Thymus (tissue), 11 donors: ENCODE results near the gene NUDT13. TPM values are rescaled to one million over a fixed set of nuclear protein-coding genes. Genes with fewer than 3 reads are reported as not detected.
"Not testable (repeated sequence)": the region's sequence is repeated elsewhere in the genome, so short reads cannot be mapped to it uniquely, and the experiment has no call there.

ENCODE experiments used
- DNase-seq, 9 donors: peaks; one replicate each; pipeline ENCODE4 v3.0.0-alpha.2; 2013; ENCODE audit warnings: low spot score in 9 of 9, low read depth in 6 of 9, missing footprints in 1 of 9
- H3K27ac ChIP-seq, 2 donors: one replicate each; pipeline ENCODE4 v1.5.1; 2013; ENCODE audit warnings: control low read depth in 1 of 2, low read depth in 1 of 2, low read length in 1 of 2, mild to moderate bottlenecking in 1 of 2, moderate library complexity in 1 of 2
- H3K27me3 ChIP-seq, 2 donors: one replicate each; pipeline ENCODE4 v1.5.1; 2013; ENCODE audit warnings: low read length in 1 of 2; ENCODE audit not compliant: control insufficient read depth in 2 of 2, insufficient read depth in 1 of 2
- H3K36me3 ChIP-seq, 2 donors: one replicate each; pipeline ENCODE4 v1.5.1; 2013; ENCODE audit warnings: low read length in 1 of 2, mild to moderate bottlenecking in 1 of 2, moderate library complexity in 1 of 2; ENCODE audit not compliant: control insufficient read depth in 2 of 2, insufficient read depth in 2 of 2
- H3K4me1 ChIP-seq, 2 donors: one replicate each; pipeline ENCODE4 v1.5.1; 2013; ENCODE audit warnings: low read length in 2 of 2; ENCODE audit not compliant: control insufficient read depth in 2 of 2, insufficient read depth in 2 of 2
- H3K4me3 ChIP-seq, 2 donors: one replicate each; pipeline ENCODE4 v1.5.1; 2013; ENCODE audit warnings: low read length in 2 of 2, control low read depth in 1 of 2, mild to moderate bottlenecking in 1 of 2
- H3K9me3 ChIP-seq, 2 donors: one replicate each; pipeline ENCODE4 v1.5.1; 2013; ENCODE audit warnings: low read length in 1 of 2, mild to moderate bottlenecking in 1 of 2; ENCODE audit not compliant: control insufficient read depth in 2 of 2, insufficient read depth in 1 of 2
- WGBS: extraction: QIAGEN DNeasy Blood & Tissue Kit; methylation state at CpG from one replicate; pipeline ENCODE4 v1.1.7; 2013; 5-methylcytosine and 5-hydroxymethylcytosine counted together
- polyA plus RNA-seq: library from polyadenylated mRNA; stranded (reverse); fragments of 200-250 nt; gene quantifications from one replicate; pipeline ENCODE4 v1.2.3, GENCODE V29; 2013
- total RNA-seq: library from RNA; stranded (reverse); fragments of 120-200 nt; gene quantifications from one replicate; pipeline ENCODE4 v1.2.4, GENCODE V29; 2013
- donor health status: healthy.

Gene NUDT13
- total and polyA plus RNA-seq, 2 donors = 1.8 to 3.2 TPM

DNA sequence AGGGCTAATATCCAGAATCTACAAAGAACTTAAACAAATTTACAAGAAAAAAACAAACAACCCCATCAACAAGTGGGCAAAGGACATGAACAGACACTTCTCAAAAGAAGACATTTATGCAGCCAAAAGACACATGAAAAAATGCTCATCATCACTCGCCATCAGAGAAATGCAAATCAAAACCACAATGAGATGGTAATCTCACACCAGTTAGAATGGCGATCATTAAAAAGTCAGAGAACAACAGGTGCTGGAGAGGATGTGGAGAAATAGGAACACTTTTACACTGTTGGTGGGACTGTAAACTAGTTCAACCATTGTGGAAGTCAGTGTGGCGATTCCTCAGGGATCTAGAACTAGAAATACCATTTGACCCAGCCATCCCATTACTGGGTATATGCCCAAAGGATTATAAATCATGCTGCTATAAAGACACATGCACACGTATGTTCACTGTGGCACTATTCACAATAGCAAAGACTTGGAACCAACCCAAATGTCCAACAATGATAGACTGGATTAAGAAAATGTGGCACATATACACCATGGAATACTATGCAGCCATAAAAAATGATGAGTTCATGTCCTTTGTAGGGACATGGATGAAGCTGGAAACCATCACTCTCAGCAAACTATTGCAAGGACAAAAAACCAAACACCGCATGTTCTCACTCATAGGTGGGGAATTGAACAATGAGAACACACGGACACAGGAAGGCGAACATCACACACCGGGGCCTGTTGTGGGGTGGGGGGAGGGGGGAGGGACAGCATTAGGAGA lies 40.6 kb downstream of the NUDT13 start:
- H3K4me3 ChIP-seq, H3K27ac ChIP-seq, H3K4me1 ChIP-seq, DNase-seq, H3K9me3 ChIP-seq, H3K27me3 ChIP-seq: not testable (repeated sequence)
- WGBS = 76% methylated on average over 7 of the region's 8 CpGs
- H3K36me3 ChIP-seq = peaks cover 22 to 56% of the 10 kb centered on the region in 2 donors

DNA sequence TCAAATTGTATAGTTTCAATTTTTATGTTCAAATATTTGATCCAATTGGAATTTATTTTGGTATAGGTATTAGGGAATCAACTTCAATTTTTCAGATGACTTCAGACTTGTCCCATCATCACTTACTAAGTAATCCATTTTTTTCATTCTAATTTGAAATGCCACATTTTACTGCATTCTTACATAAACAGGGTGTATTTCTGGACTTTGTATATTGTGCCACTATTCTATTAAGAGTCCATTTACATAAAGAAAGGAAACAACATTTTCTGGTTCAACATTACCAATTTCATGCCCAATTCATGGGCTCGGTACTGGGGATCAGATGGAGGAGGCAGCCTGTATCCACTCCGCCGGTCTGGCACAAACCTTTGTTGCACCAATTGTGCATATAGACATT lies 41.8 kb downstream of the NUDT13 start:
- Histone ChIP-seq H3K27ac (no peak overlapping the region), H3K36me3 (peaks cover 20 to 51% of the 10 kb centered on the region in 2 donors), H3K4me3 (no peak overlapping the region), H3K27me3 (no peaks in the 10 kb centered on the region), H3K9me3 (no peaks in the 10 kb centered on the region), H3K4me1 (no peaks in the 10 kb centered on the region)
- 97% methylated on average over 3 of the region's 3 CpGs for WGBS
- no peak for DNase-seq

DNA sequence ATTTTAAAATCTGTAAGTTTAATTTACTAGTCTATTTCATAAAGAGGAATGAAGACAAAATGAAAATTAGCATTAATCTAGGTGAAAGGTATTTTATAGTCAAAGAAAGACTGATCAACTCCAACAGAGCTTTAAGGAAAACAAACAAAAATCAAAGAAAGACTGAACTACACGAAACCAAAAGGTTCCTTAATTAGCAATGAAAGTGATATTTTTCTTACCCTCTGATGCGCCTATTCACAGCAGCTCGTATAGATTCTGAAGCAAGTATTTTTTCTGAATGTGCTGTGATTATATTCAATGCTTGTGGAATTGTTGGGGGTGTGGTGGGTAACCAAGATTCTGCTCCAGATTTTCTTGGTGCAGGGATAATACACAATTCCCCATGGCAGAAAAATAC lies 45.8 kb downstream of the NUDT13 start:
- no peak overlapping the region for H3K4me3 ChIP-seq
- WGBS = 96% methylated on average over 3 of the region's 3 CpGs
- no peak overlapping the region for H3K27ac ChIP-seq
- peaks cover 26 to 52% of the 10 kb centered on the region in 2 donors for H3K36me3 ChIP-seq
- no peaks in the 10 kb centered on the region for H3K27me3 ChIP-seq
- no peak for DNase-seq
- H3K4me1 ChIP-seq = no peaks in the 10 kb centered on the region
- H3K9me3 ChIP-seq = no peaks in the 10 kb centered on the region

DNA sequence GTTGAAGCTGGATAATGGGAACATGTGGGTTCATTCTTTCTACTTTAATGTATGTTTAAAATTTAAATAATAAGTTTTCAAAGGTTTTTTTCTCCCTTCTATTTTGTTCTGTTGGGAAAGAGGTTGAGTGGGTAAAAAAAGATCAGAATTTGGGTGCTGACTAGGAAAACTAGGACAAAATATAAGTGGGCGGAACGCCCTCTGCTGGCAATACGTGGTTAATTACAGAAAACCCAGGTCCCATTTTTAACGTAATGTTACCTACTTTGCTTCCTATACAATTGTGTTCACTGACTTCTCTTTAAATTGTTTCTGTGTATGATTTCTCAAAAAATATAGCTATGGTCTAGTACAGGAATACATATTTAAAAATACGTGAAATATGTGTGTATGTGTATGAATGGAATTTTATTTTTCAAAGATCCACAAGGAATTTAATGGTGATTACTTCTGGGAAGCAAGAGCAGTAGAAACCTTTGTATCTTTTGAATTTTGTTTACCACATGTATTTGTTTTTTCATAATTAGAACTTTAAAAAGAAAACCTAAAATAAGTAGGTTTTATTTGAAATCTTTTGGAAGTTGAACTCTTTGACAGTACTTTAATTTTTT lies 48.9 kb downstream of the NUDT13 start:
- Histone ChIP-seq H3K4me3 (no peak overlapping the region), H3K36me3 (peaks cover 16 to 46% of the 10 kb centered on the region in 2 donors), H3K27me3 (no peaks in the 10 kb centered on the region), H3K4me1 (no peaks in the 10 kb centered on the region), H3K27ac (no peak overlapping the region), H3K9me3 (no peaks in the 10 kb centered on the region)
- WGBS = 14% methylated on average over 5 of the region's 5 CpGs
- peak; percentile 9 to 75 (median 49) for DNase-seq

DNA sequence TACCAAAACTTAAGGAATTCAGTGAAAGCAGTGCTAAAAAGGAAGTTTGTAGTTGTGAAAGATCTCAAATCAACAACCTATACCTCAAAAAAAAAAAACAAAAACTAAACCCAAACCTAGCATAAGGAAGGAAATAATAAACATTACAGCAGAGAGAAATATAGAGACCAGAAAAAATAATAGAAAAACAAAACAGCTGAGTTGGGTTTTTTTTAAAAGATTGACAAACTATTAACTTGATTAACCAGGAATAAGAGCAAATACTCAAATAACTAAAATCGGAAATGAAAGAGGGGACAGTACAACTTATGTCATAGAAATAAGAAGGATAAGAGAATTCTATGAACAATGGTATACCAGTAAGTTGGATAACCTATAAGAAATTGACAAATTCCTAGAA lies 50.8 kb downstream of the NUDT13 start:
- Histone ChIP-seq H3K27me3 (no peaks in the 10 kb centered on the region), H3K4me1 (no peaks in the 10 kb centered on the region), H3K27ac (no peak overlapping the region), H3K4me3 (no peak overlapping the region), H3K9me3 (no peaks in the 10 kb centered on the region), H3K36me3 (peaks cover 12 to 40% of the 10 kb centered on the region in 2 donors)
- no peak for DNase-seq
- 99% methylated on average over 1 of the region's 1 CpG for WGBS

DNA sequence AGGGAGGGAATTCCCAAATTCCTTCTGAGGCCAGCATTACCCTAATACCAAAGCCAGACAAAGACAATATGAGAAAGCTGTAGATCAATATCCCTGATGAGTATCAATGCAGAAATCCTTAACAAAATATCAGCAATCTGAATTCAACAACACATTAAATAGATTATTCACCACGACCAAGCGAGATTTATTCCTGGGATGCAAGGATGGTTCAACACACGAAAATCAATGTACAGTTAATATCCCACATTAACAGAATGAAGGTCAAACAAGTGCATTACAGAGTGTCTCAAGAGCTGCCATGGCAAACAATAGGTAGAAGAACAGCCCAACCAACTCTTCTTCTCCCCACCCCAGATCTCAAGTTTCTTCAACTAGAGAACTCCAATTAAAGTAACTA lies 51.4 kb downstream of the NUDT13 start:
- no peak overlapping the region for H3K4me3 ChIP-seq
- DNase-seq = no peak
- no peak overlapping the region for H3K27ac ChIP-seq
- no peaks in the 10 kb centered on the region for H3K27me3 ChIP-seq
- no peaks in the 10 kb centered on the region for H3K9me3 ChIP-seq
- WGBS = over 99% methylated on average over 3 of the region's 3 CpGs
- peaks cover 9 to 36% of the 10 kb centered on the region in 2 donors for H3K36me3 ChIP-seq
- H3K4me1 ChIP-seq = no peaks in the 10 kb centered on the region

DNA sequence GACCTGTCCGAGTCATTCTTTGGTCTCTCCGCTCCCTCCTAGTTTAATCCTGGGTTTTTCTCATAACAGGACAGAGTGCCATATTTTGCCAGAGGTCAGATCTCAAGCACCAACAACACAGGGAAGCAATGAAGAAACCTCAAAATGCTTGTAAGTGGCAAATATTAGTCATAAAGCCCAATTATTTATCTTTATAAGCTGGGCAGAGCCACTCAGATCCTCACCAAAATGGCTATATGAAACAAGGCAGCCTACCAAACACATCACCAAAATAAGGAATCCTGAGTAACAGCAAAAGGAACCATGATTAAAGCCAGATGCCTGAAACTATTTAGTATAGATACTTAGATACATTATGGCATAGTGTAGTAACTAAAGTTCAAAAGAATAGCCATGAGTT lies 52.8 kb downstream of the NUDT13 start:
- Histone ChIP-seq H3K27ac (no peak overlapping the region), H3K27me3 (no peaks in the 10 kb centered on the region), H3K9me3 (no peaks in the 10 kb centered on the region), H3K4me1 (peaks cover 4 to 6% of the 10 kb centered on the region in 2 donors), H3K36me3 (peaks cover 6 to 34% of the 10 kb centered on the region in 2 donors), H3K4me3 (no peak overlapping the region)
- DNase-seq = no peak
- WGBS = 98% methylated on average over 2 of the region's 2 CpGs

DNA sequence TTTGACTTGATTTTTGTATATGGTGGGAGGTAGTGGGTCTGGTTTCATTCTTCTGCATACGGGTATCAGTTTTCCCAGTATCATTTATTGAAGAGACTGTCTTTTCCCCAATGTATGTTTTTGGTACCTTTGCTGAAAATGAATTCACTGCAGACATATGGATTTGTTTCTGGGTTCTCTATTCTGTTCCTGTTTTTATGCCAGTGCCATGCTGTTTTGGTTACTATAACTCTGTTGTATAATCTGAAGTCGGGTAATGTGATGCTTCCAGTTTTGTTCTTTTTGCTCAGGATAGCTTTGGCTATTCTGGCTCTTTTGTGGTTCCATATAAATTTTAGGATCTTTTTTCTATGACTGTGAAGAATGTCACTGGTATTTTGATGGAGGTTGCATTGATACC lies 56.7 kb downstream of the NUDT13 start:
- no peak for DNase-seq
- 82% methylated on average over 2 of the region's 2 CpGs for WGBS
- peak overlapping the region; percentile 86 to 96 for H3K4me3 ChIP-seq
- H3K27me3 ChIP-seq = no peaks in the 10 kb centered on the region
- peaks cover 9 to 18% of the 10 kb centered on the region in 2 donors for H3K4me1 ChIP-seq
- H3K36me3 ChIP-seq = peaks cover 3 to 15% of the 10 kb centered on the region in 2 donors
- no peak overlapping the region for H3K27ac ChIP-seq
- no peaks in the 10 kb centered on the region for H3K9me3 ChIP-seq

DNA sequence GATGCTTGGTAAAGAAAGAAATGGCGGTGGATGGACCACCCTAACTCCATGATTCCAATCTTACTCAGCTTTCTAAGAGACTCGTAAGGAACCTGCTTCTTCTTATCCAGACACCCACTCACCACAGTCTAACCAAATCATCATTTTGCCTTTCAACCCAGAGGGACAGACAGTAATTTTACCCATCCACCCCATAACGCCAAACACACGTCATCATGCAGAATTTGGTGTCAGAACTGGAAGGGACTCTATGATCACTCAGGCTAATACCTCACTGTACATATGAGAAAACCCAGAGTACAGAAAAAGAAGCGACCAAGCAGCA lies 57.2 kb downstream of the NUDT13 start:
- peaks cover 9 to 18% of the 10 kb centered on the region in 2 donors for H3K4me1 ChIP-seq
- H3K4me3 ChIP-seq = peak overlapping the region; percentile 86 to 96
- 6% methylated on average over 5 of the region's 5 CpGs for WGBS
- DNase-seq = peak in 1 of 9 donors; percentile 1
- H3K27ac ChIP-seq = peak overlapping the region; percentile 92 to 98
- H3K27me3 ChIP-seq = no peaks in the 10 kb centered on the region
- peaks cover 3 to 11% of the 10 kb centered on the region in 2 donors for H3K36me3 ChIP-seq
- H3K9me3 ChIP-seq = no peaks in the 10 kb centered on the region
